ENCODE data around the gene MRTFA.

DNA sequence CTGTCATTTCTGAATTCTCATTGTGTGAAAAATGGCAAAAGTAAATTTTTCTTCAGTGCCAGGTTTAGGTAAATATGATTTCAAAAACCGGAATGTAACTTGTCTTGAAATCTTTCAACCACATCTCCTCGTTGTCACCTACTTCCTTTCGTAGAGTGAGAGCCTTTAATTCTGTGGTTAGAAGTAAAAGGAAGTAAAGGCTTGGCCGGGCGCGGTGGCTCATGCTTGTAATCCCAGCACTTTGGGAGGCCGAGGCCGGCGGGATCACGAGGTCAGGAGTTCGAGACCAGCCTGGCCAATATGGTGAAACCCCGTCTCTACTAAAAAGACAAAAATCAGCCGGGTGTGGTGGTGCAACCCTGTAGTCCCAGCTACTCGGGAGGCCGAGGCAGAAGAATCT, 236.4 kb downstream of the MRTFA start:
- TF ChIP-seq, protein P1, sequence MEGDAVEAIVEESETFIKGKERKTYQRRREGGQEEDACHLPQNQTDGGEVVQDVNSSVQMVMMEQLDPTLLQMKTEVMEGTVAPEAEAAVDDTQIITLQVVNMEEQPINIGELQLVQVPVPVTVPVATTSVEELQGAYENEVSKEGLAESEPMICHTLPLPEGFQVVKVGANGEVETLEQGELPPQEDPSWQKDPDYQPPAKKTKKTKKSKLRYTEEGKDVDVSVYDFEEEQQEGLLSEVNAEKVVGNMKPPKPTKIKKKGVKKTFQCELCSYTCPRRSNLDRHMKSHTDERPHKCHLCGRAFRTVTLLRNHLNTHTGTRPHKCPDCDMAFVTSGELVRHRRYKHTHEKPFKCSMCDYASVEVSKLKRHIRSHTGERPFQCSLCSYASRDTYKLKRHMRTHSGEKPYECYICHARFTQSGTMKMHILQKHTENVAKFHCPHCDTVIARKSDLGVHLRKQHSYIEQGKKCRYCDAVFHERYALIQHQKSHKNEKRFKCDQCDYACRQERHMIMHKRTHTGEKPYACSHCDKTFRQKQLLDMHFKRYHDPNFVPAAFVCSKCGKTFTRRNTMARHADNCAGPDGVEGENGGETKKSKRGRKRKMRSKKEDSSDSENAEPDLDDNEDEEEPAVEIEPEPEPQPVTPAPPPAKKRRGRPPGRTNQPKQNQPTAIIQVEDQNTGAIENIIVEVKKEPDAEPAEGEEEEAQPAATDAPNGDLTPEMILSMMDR (IDR thresholded peaks at IDR 0.05), result no peak
- no peak for TF ChIP-seq POLR2A (IDR thresholded peaks at IDR 0.05)
